Muscle of leg (tissue), 11 donors: ENCODE measurements around the gene GMDS. TPM values are rescaled to one million over a fixed set of nuclear protein-coding genes. Genes with fewer than 3 reads are reported as not detected.
"Not testable (repeated sequence)": the region's sequence is repeated elsewhere in the genome, so short reads cannot be mapped to it uniquely, and the experiment has no call there.

Source experiments
- DNase-seq: peaks from one replicate; pipeline ENCODE4 v3.0.0; 2013
- H3K27ac ChIP-seq: one replicate; pipeline ENCODE4 v1.5.1; 2013; ENCODE audit warnings: mild to moderate bottlenecking, low read length, control low read depth
- H3K27me3 ChIP-seq: one replicate; pipeline ENCODE4 v1.6.1; 2013; ENCODE audit warnings: low read length; ENCODE audit not compliant: control insufficient read depth, insufficient read depth
- H3K36me3 ChIP-seq: one replicate; pipeline ENCODE4 v1.6.1; 2013; ENCODE audit warnings: low read length; ENCODE audit not compliant: control insufficient read depth, insufficient read depth
- H3K4me1 ChIP-seq: one replicate; pipeline ENCODE4 v1.6.1; 2013; ENCODE audit warnings: low read length; ENCODE audit not compliant: control insufficient read depth, insufficient read depth
- H3K4me3 ChIP-seq: one replicate; pipeline ENCODE4 v1.5.1; 2013; ENCODE audit warnings: low read length, control low read depth
- H3K9me3 ChIP-seq: replicated peaks from 2 replicates; pipeline ENCODE4 v1.6.1; 2013; ENCODE audit warnings: low read depth, low read length; ENCODE audit not compliant: control insufficient read depth
- WGBS: methylation state at CpG from one replicate; pipeline ENCODE4 v1.1.5; 2013; ENCODE audit warnings: missing lambda C conversion rate; ENCODE audit not compliant: insufficient coverage; 5-methylcytosine and 5-hydroxymethylcytosine counted together
- polyA plus RNA-seq, 8 donors: library from polyadenylated mRNA; unstranded; fragments of 120-200 nt; gene quantifications; one replicate each; pipeline versions ENCODE4 v1.2.1 to v1.2.3, GENCODE V29; 2013; ENCODE audit warnings: inconsistent platforms in 1 of 8, low replicate concordance in 1 of 8; ENCODE audit not compliant: insufficient read length in 8 of 8, insufficient read depth in 1 of 8
- total RNA-seq: library from RNA; stranded (reverse); fragments of 120-200 nt; gene quantifications from one replicate; pipeline ENCODE4 v1.2.4, GENCODE V29; 2013

The GMDS gene
- total and polyA plus RNA-seq, 9 donors = 3.9 to 17.0 (median 11.9) TPM

DNA sequence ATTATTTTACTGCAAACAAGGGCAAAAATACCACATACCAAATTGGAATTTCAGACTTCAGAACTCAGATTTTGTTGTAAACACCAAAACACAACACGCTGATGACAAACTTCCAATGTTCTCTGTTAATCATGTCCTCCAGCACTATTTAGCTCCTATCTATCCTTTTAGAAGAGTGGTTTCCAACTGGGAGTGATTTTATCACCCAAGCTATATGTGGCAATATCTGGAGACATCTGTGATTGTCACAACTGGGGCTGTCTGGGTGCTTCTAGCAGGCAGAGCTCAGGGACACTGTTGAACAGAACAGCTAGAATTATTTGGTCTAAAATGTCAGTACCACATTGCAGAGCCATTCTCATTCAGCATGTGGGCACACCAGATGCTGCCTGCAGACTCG is 391.1 kb downstream of the GMDS start:
- H3K9me3 ChIP-seq = no peaks in the 10 kb centered on the region
- H3K27ac ChIP-seq = no peak overlapping the region
- no peaks in the 10 kb centered on the region for H3K36me3 ChIP-seq
- H3K27me3 ChIP-seq = peaks cover 4% of the 10 kb centered on the region
- WGBS = no CpG with 5 or more reads among the region's 2 CpGs
- DNase-seq = no peak
- H3K4me1 ChIP-seq = peaks cover 10% of the 10 kb centered on the region
- no peak overlapping the region for H3K4me3 ChIP-seq

GRCh38 chr6:1853761-1854160 is 391.6 kb downstream of the GMDS start:
- no CpG with 5 or more reads among the region's 1 CpG for WGBS
- H3K4me3 ChIP-seq = no peak overlapping the region
- no peak overlapping the region for H3K27ac ChIP-seq
- no peaks in the 10 kb centered on the region for H3K36me3 ChIP-seq
- H3K9me3 ChIP-seq = no peaks in the 10 kb centered on the region
- peaks cover 7% of the 10 kb centered on the region for H3K4me1 ChIP-seq
- H3K27me3 ChIP-seq = peaks cover 4% of the 10 kb centered on the region
- no peak for DNase-seq

GRCh38 chr6:1851681-1852456 is 393.5 kb downstream of the GMDS start:
- DNase-seq = no peak
- Histone ChIP-seq H3K27me3 (peaks cover 4% of the 10 kb centered on the region), H3K27ac (no peak overlapping the region), H3K4me3 (no peak overlapping the region), H3K4me1 (peaks cover 3% of the 10 kb centered on the region), H3K9me3 (no peaks in the 10 kb centered on the region), H3K36me3 (no peaks in the 10 kb centered on the region)
- WGBS = 83% methylated on average over 5 of the region's 13 CpGs

DNA sequence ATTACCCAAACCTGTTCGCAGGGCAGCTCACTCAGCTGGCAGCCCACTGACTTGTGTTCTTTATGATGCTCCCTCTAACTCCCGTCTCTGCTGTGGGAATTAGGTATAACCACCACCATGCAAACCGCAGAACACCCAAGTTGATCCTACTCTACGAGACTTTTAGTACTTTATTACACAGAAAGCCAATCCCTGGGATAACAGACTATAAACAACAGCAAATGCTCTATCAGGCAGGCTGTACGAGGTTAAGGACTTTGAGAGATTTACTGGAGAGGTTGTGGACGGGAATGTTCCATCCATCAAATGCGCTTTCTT is 394.6 kb downstream of the GMDS start:
- peaks cover 2% of the 10 kb centered on the region for H3K9me3 ChIP-seq
- H3K4me1 ChIP-seq = peaks cover 3% of the 10 kb centered on the region
- no peak for DNase-seq
- H3K4me3 ChIP-seq = no peak overlapping the region
- no peak overlapping the region for H3K27ac ChIP-seq
- 35% methylated on average over 3 of the region's 7 CpGs for WGBS
- no peaks in the 10 kb centered on the region for H3K36me3 ChIP-seq
- H3K27me3 ChIP-seq = peaks cover 4% of the 10 kb centered on the region

DNA sequence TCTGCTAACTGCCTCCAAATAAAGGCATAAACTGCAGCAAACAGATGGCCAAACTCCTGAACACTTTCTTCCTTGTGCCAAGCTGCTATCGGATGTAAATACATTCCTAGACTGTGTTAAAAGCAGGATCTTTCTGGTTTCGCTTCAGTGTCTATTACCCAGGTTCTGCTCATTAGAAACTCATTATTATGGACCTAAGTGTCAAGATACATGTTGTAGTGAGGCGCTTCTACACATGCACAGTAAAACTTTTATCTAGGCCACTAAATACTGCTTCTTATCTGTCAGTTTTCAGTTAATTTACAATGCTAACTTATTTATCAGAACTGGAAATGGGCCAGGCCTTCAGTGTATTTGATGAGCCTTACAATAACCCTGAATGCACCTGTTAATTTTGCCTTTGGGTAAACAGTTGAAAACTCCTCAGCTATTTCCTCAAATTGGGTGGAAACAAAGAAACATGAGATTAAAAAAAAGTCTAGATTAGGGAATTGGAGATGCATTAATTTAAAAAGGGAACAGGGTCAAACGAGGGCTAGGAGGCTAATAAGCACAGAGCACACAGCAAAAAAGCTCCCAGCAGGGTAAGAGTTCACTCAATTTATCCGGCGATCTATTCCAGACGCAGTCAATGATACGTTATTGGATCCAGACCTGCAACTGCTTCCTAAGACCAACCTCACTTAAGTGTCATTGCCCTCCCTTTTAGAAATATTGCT is 395.1 kb downstream of the GMDS start:
- 44% methylated on average over 5 of the region's 8 CpGs for WGBS
- no peak for DNase-seq
- Histone ChIP-seq H3K27ac (no peak overlapping the region), H3K4me3 (no peak overlapping the region), H3K4me1 (peaks cover 3% of the 10 kb centered on the region), H3K27me3 (peaks cover 4% of the 10 kb centered on the region), H3K9me3 (peaks cover 6% of the 10 kb centered on the region), H3K36me3 (no peaks in the 10 kb centered on the region)

DNA sequence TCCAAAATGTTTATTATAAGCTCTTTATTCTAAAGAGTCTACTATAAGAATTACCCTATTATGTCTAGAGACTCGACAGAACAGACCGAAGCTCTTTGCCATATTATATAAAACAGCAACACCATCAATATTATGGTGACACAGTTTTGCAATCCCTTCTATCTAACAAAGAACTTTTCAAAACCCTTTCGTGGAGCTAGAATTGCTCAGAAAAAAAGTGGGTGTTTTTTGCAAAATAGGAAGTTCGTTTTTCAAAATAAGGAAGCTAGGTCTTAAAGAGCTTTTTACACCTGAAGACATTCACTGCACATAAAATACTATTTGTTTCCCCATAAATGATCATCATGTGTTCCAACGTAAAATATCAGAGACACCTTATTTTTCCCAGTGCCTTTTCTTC is 395.7 kb downstream of the GMDS start:
- no peaks in the 10 kb centered on the region for H3K36me3 ChIP-seq
- peaks cover 3% of the 10 kb centered on the region for H3K4me1 ChIP-seq
- H3K27me3 ChIP-seq = peaks cover 4% of the 10 kb centered on the region
- H3K4me3 ChIP-seq = no peak overlapping the region
- peaks cover 6% of the 10 kb centered on the region for H3K9me3 ChIP-seq
- H3K27ac ChIP-seq = no peak overlapping the region
- DNase-seq = no peak
- 20% methylated on average over 1 of the region's 5 CpGs for WGBS

GRCh38 chr6:1848752-1849151 is 396.7 kb downstream of the GMDS start:
- WGBS = 71% methylated on average over 1 of the region's 1 CpG
- Histone ChIP-seq H3K4me3 (no peak overlapping the region), H3K27ac (no peak overlapping the region), H3K4me1 (peaks cover 3% of the 10 kb centered on the region), H3K27me3 (peaks cover 4% of the 10 kb centered on the region), H3K9me3 (peaks cover 6% of the 10 kb centered on the region), H3K36me3 (no peaks in the 10 kb centered on the region)
- DNase-seq = no peak

DNA sequence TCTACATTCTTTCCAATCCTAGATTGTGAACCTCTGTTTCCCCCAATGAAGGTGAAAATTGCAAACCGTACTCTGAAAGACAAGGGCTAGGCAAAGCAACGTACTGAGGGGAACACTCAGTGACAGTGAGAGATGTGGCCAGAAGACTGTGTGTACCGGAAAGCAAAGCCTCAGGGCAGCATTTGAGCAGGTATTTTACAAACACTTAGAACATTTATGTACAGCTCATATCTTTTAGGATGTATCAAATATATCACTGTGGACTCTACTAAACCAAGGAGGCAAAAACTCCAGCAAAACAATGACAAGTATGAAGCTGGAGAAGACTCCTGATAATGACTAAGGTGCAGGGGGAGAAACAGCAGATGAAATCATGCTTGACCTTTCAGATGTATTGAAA is 398.8 kb downstream of the GMDS start:
- Histone ChIP-seq H3K4me1 (peaks cover 3% of the 10 kb centered on the region), H3K36me3 (no peaks in the 10 kb centered on the region), H3K27me3 (peaks cover 2% of the 10 kb centered on the region), H3K27ac (no peak overlapping the region), H3K4me3 (no peak overlapping the region), H3K9me3 (peaks cover 6% of the 10 kb centered on the region)
- WGBS = 100% methylated on average over 1 of the region's 3 CpGs
- no peak for DNase-seq

DNA sequence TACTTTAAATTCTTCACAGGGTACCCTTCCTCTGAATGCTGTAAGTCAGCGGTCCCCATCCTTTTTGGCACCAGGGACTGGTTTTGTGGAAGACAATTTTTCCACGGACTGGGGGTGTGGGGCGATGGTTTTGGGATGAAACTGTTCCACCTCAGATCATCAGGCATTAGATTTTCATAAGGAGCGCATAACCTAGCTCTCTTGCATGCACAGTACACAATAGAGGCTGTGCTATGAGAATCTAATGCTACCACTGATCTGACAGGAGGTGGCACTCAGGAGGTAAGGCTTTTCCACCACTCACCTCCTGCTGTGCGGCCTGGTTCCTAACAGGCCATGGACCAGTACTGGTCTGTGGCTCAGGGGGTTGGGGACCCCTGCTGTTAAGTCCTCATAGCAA is 399.9 kb downstream of the GMDS start:
- not testable (repeated sequence) for H3K36me3 ChIP-seq, H3K4me1 ChIP-seq, H3K9me3 ChIP-seq, H3K27me3 ChIP-seq, DNase-seq, H3K27ac ChIP-seq, H3K4me3 ChIP-seq
- WGBS = no CpG with 5 or more reads among the region's 5 CpGs

DNA sequence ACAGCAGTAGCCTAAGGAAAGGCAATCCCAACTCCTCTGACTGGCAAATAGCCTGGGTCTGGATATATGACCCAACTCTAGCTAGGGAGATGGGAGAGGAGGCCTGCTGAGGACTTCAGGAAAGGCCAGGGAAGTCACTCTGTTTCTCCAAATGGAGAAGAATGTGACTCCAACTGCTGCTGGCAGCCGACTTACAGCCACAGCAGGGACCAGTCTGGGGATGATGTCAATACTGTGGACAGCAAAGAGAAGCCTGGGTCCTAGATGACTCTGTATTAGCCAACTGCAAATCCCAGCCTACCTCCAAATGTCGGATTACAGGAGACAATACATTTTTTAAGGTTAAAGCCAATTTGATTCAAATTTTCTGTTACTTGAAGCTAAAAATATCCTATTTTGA is 403.1 kb downstream of the GMDS start:
- H3K9me3 ChIP-seq = peaks cover 6% of the 10 kb centered on the region
- DNase-seq = no peak
- no CpG with 5 or more reads among the region's 2 CpGs for WGBS
- no peaks in the 10 kb centered on the region for H3K27me3 ChIP-seq
- no peaks in the 10 kb centered on the region for H3K36me3 ChIP-seq
- no peak overlapping the region for H3K4me3 ChIP-seq
- H3K4me1 ChIP-seq = peaks cover 4% of the 10 kb centered on the region
- H3K27ac ChIP-seq = no peak overlapping the region
